ENCODE data around the gene PELI1.

PELI1 gene

GRCh38 chr2:64133354-64133753 lies 10.9 kb downstream of the PELI1 start:
- no peak for TF ChIP-seq CTCF (IDR thresholded peaks at IDR 0.05; ENCODE audit: low read depth, low read length)
- DNase-seq (ENCODE audit: extremely low read depth, low read depth): no peak

- TF ChIP-seq CTCF (IDR thresholded peaks at IDR 0.05; ENCODE audit: low read depth, low read length): no peak
- no peak for DNase-seq (ENCODE audit: extremely low read depth, low read depth)
These were observed 13.9 kb downstream of the PELI1 start for GRCh38 chr2:64130333-64130732.

GRCh38 chr2:64128943-64129391 lies 15.3 kb downstream of the PELI1 start:
- no peak for TF ChIP-seq CTCF (IDR thresholded peaks at IDR 0.05; ENCODE audit: low read depth, low read length)
- DNase-seq (ENCODE audit: extremely low read depth, low read depth): no peak

GRCh38 chr2:64128406-64128805 lies 15.8 kb downstream of the PELI1 start:
- no peak for TF ChIP-seq CTCF (IDR thresholded peaks at IDR 0.05; ENCODE audit: low read depth, low read length)
- DNase-seq (ENCODE audit: extremely low read depth, low read depth): no peak

- TF ChIP-seq CTCF (IDR thresholded peaks at IDR 0.05; ENCODE audit: low read depth, low read length): no peak
- DNase-seq (ENCODE audit: extremely low read depth, low read depth): no peak
These were observed 17.1 kb downstream of the PELI1 start for GRCh38 chr2:64127119-64127518.

- TF ChIP-seq CTCF (IDR thresholded peaks at IDR 0.05; ENCODE audit: low read depth, low read length): no peak
- DNase-seq (ENCODE audit: extremely low read depth, low read depth): no peak
These were observed 17.6 kb downstream of the PELI1 start for GRCh38 chr2:64126601-64127000.

- no peak for DNase-seq (ENCODE audit: extremely low read depth, low read depth)
- TF ChIP-seq CTCF (IDR thresholded peaks at IDR 0.05; ENCODE audit: low read depth, low read length): no peak
These were observed 19.6 kb downstream of the PELI1 start for GRCh38 chr2:64124571-64124970.

Data from AG09319 (cell line).